Limb (tissue), 2 donors: ENCODE results near the gene UBN1.
A peak's percentile ranks its signal among the peaks of the same experiment; 100 is the strongest.
"Not testable (repeated sequence)": the region's sequence is repeated elsewhere in the genome, so short reads cannot be mapped to it uniquely, and the experiment has no call there.

ENCODE experiments used
- DNase-seq, 2 donors: peaks; one replicate each; pipeline ENCODE4 v3.0.0-alpha.2; 2016; ENCODE audit errors: extremely low spot score in 2 of 2

Gene UBN1

GRCh38 chr16:4883501-4883900 is 36.2 kb downstream of the UBN1 start:
- no peak for DNase-seq

- no peak for DNase-seq
Measured at GRCh38 chr16:4884209-4884608, 36.9 kb downstream of the UBN1 start.

- no peak for DNase-seq
Measured at GRCh38 chr16:4884972-4885874, 37.9 kb downstream of the UBN1 start.

- no peak for DNase-seq
Measured at GRCh38 chr16:4886151-4886550, 38.9 kb downstream of the UBN1 start.

GRCh38 chr16:4888428-4889135 is 41.3 kb downstream of the UBN1 start:
- no peak for DNase-seq

- no peak for DNase-seq
Measured at GRCh38 chr16:4890026-4890425, 42.7 kb downstream of the UBN1 start.

- DNase-seq, result no peak
Measured at GRCh38 chr16:4890686-4891085, 43.4 kb downstream of the UBN1 start.

GRCh38 chr16:4891097-4891885 is 44.0 kb downstream of the UBN1 start:
- no peak for DNase-seq

- DNase-seq, result no peak
Measured at GRCh38 chr16:4891886-4892216, 44.6 kb downstream of the UBN1 start.

GRCh38 chr16:4892361-4893102 is 45.3 kb downstream of the UBN1 start:
- peak; percentile 43 to 67 for DNase-seq

- DNase-seq, result no peak
Measured at GRCh38 chr16:4893103-4893862, 46.0 kb downstream of the UBN1 start.

- no peak for DNase-seq
Measured at GRCh38 chr16:4894276-4895150, 47.2 kb downstream of the UBN1 start.

- no peak for DNase-seq
Measured at GRCh38 chr16:4895366-4895765, 48.1 kb downstream of the UBN1 start.

GRCh38 chr16:4896761-4897160 is 49.5 kb downstream of the UBN1 start:
- not testable (repeated sequence) for DNase-seq

- no peak for DNase-seq
Measured at GRCh38 chr16:4897328-4897727, 50.0 kb downstream of the UBN1 start.

GRCh38 chr16:4898811-4899473 is 51.7 kb downstream of the UBN1 start:
- no peak for DNase-seq

GRCh38 chr16:4899474-4899846 is 52.2 kb downstream of the UBN1 start:
- DNase-seq, result no peak

- DNase-seq, result no peak
Measured at GRCh38 chr16:4900036-4900435, 52.8 kb downstream of the UBN1 start.

- no peak for DNase-seq
Measured at GRCh38 chr16:4900750-4901149, 53.5 kb downstream of the UBN1 start.
